ENCODE results near the gene UBAC2.

The UBAC2 gene

GRCh38 chr13:99162567-99163361 lies 37.9 kb upstream of the UBAC2 start:
- no peak overlapping the region for H3K9ac ChIP-seq (ENCODE audit: low read depth, low read length)
- no peak for TF ChIP-seq EZH2 (IDR thresholded peaks at IDR 0.05; ENCODE audit: borderline replicate concordance, low read depth, low read length, severe bottlenecking)
- no peak for TF ChIP-seq CTCF (IDR thresholded peaks at IDR 0.05; ENCODE audit: borderline replicate concordance, extremely low read depth, low read length, poor library complexity, severe bottlenecking)
- no peaks in the 10 kb centered on the region for H3K79me2 ChIP-seq (ENCODE audit: insufficient read depth, low read length)
- DNase-seq (no peak), ATAC-seq (ENCODE audit: insufficient read depth, low read depth) (no peak)
- no peak overlapping the region for H3K4me3 ChIP-seq (ENCODE audit: low read depth in 1 of 2, low read length in 2 of 2)
- H3K27me3 ChIP-seq (ENCODE audit: insufficient read depth, low read length, poor library complexity) = no peaks in the 10 kb centered on the region
- no peaks in the 10 kb centered on the region for H4K20me1 ChIP-seq (ENCODE audit: insufficient read depth, low read length)
- H3K4me1 ChIP-seq (ENCODE audit: insufficient read depth, low read length) = no peaks in the 10 kb centered on the region
- no peak overlapping the region for H3K27ac ChIP-seq (ENCODE audit: low read length)
- no peaks in the 10 kb centered on the region for H3K9me3 ChIP-seq (ENCODE audit: insufficient read depth, low read length, severe bottlenecking)
- no peak overlapping the region for H2AFZ ChIP-seq (ENCODE audit: low read depth, low read length)
- no peak overlapping the region for H3K4me2 ChIP-seq (ENCODE audit: insufficient read depth, low read length)
- H3K36me3 ChIP-seq (ENCODE audit: insufficient read depth, low read length) = no peaks in the 10 kb centered on the region

GRCh38 chr13:99164226-99164625 lies 36.4 kb upstream of the UBAC2 start:
- Histone ChIP-seq H3K79me2 (ENCODE audit: insufficient read depth, low read length) (no peaks in the 10 kb centered on the region), H3K27ac (ENCODE audit: low read length) (no peak overlapping the region), H3K36me3 (ENCODE audit: insufficient read depth, low read length) (no peaks in the 10 kb centered on the region), H3K4me2 (ENCODE audit: insufficient read depth, low read length) (no peak overlapping the region), H3K9me3 (ENCODE audit: insufficient read depth, low read length, severe bottlenecking) (no peaks in the 10 kb centered on the region), H3K9ac (ENCODE audit: low read depth, low read length) (no peak overlapping the region), H2AFZ (ENCODE audit: low read depth, low read length) (no peak overlapping the region), H3K4me3 (ENCODE audit: low read depth in 1 of 2, low read length in 2 of 2) (no peak overlapping the region), H4K20me1 (ENCODE audit: insufficient read depth, low read length) (no peaks in the 10 kb centered on the region), H3K4me1 (ENCODE audit: insufficient read depth, low read length) (no peaks in the 10 kb centered on the region), H3K27me3 (ENCODE audit: insufficient read depth, low read length, poor library complexity) (no peaks in the 10 kb centered on the region)
- no peak for TF ChIP-seq EZH2 (IDR thresholded peaks at IDR 0.05; ENCODE audit: borderline replicate concordance, low read depth, low read length, severe bottlenecking)
- TF ChIP-seq CTCF (IDR thresholded peaks at IDR 0.05; ENCODE audit: borderline replicate concordance, extremely low read depth, low read length, poor library complexity, severe bottlenecking) = no peak
- DNase-seq (no peak), ATAC-seq (ENCODE audit: insufficient read depth, low read depth) (no peak)

DNA sequence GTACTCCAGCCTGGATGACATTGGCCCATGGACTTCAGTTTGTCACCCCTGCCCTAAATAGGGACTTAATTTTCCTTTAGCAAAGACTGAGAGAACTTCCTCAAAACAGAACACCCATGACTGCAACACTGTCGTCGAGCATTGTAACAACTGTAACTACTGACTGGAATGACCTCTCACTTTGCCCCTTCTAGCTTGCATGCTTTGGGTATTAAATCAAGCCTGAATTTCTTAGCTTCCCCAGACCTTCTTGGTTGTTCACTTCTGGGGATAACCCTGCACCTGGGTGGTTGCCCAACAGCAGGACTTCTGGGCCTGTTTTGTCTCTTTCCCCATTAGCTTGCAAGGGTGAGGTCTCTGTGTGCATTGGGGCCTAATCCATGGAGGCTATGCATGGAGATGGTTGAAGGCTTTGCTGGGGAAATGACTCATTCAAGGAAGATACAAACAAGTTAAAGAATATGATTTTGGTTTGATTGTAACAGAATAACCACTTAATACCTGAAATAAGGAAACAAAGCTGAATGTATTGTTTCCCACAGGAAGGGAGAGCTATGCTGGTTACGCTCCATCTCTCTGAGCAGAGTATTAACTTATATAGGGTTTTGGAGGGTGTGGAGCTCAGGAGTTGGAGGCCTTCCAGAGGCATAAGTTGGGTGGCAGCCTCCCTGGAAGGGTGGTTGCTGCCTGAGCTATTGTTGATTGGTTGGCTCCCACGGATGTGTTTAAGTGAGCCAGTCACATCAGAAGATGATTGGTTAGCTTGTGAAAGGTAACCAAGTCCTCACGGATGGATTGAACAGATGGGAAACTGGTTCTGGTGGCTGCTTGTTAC lies 34.7 kb upstream of the UBAC2 start:
- H3K27ac ChIP-seq (ENCODE audit: low read length) = no peak overlapping the region
- H4K20me1 ChIP-seq (ENCODE audit: insufficient read depth, low read length) = no peaks in the 10 kb centered on the region
- H3K4me1 ChIP-seq (ENCODE audit: insufficient read depth, low read length) = no peaks in the 10 kb centered on the region
- DNase-seq (no peak), ATAC-seq (ENCODE audit: insufficient read depth, low read depth) (no peak)
- no peak overlapping the region for H3K4me3 ChIP-seq (ENCODE audit: low read depth in 1 of 2, low read length in 2 of 2)
- H3K36me3 ChIP-seq (ENCODE audit: insufficient read depth, low read length) = no peaks in the 10 kb centered on the region
- no peaks in the 10 kb centered on the region for H3K9me3 ChIP-seq (ENCODE audit: insufficient read depth, low read length, severe bottlenecking)
- no peak overlapping the region for H3K4me2 ChIP-seq (ENCODE audit: insufficient read depth, low read length)
- H2AFZ ChIP-seq (ENCODE audit: low read depth, low read length) = no peak overlapping the region
- no peak for TF ChIP-seq CTCF (IDR thresholded peaks at IDR 0.05; ENCODE audit: borderline replicate concordance, extremely low read depth, low read length, poor library complexity, severe bottlenecking)
- no peak for TF ChIP-seq EZH2 (IDR thresholded peaks at IDR 0.05; ENCODE audit: borderline replicate concordance, low read depth, low read length, severe bottlenecking)
- H3K9ac ChIP-seq (ENCODE audit: low read depth, low read length) = no peak overlapping the region
- H3K79me2 ChIP-seq (ENCODE audit: insufficient read depth, low read length) = no peaks in the 10 kb centered on the region
- no peaks in the 10 kb centered on the region for H3K27me3 ChIP-seq (ENCODE audit: insufficient read depth, low read length, poor library complexity)

Data from DND-41 (cell line).